ENCODE data around the gene KCTD6.

Gene KCTD6

DNA sequence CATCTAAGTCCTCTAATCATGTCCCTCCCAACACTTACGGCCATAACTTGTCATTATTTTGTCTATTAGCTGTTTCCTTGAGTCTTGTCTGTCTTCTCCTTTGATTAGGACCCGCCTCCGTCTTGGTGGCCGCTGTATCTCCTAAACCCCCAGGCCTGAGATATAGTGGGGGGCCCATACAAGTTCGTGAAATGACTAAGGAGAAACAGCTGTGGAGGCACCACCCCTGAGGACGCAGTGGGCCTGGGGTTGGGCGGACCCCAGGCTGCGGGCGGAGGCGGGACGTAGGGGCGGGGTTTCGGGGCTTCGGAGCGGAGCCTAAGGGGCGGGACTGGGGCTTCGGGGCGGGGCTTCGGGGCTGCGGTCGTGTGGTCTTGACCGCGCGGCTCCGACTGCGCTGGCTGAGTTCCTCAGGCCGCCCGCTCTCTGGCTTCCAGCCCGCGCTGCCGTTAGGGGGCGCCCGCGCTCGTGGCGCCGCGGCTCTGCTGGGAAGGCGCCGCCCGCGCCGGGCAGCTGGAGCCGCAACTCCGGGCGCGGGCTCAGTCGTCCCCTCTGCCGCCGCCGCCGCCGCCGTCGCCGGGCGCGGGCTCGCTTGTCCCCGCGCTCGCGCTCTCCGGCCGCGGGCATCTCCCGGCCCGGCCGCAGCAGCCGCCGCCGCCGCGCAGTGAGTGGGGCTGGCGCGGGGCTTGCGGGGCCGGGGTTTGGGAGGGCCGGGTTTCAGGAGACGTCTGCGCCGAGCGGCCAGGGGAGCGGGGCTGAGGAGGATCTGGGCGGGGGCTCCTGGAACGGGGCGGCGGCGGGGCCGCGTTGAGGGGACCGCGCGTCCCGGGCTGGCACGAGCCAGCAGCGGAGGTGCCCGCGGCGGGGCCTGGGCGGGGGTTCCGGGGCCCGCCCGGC is at the start of gene KCTD6:
Gene KCTD6, plus strand, starts transcription at position 591 of the 897 bp plus-strand sequence. CDS start 6,660 bp downstream, outside the sequence.
- peak; percentile 97 for DNase-seq (ENCODE audit: low read depth, low spot score)

GRCh38 chr3:58452176-58452575 is 39.7 kb upstream of the KCTD6 start:
- no peak for DNase-seq (ENCODE audit: low read depth, low spot score)

- DNase-seq (ENCODE audit: low read depth, low spot score): no peak
These were observed 32.7 kb upstream of the KCTD6 start for GRCh38 chr3:58459160-58459559.

GRCh38 chr3:58462829-58463180 is 29.1 kb upstream of the KCTD6 start:
- no peak for DNase-seq (ENCODE audit: low read depth, low spot score)

DNA sequence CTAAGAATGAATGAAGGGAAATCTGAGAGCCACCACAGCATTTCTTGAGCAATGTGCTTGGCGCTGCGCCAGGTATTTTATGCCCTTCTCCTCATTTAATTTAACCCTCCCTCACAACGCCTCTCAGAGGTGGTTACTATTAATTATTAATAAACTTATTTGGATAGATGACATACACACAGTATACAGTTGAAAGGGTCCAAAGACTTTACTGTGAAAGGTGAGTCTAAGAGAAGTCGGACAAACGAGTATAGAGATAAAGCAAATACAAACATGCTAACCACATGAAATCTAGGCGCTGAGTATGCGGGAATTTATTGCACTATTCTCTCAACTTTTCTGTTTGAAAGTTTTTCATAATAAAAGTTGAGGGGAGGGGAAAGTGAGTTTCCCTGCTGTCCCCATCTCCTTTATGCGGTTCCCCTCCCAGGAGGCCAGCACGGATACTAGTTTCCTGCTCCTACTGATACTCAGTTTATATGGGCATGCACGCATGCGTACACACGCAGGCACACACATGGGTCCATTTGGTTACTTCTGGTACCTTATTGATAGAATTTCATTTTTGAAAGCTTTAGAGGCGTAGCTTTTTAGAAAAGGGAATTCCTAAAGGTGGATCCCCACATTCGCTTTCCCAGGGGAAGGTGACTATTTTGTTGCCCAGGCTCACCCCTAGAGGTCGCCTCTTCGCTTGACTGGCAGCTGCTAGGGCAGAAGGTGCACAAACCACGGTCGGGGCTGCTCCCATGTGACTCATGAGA is 28.5 kb upstream of the KCTD6 start:
- peak; percentile 75 for DNase-seq (ENCODE audit: low read depth, low spot score)

DNA sequence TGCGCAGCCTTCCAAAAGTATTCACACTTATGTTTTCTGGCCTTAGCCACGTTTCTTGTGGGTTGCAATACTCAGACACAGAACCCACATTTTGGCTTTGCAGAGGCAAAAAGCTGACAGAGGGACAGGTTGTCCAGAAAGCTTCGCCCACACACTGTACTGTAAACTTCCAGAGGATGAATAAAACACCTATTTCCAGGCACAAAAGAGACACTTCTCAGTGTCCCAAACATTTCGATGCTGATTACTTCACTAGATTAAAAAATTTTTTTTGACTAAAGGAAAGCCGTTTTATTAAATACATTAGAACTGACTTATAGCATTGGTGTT is 28.0 kb upstream of the KCTD6 start:
- no peak for DNase-seq (ENCODE audit: low read depth, low spot score)

DNA sequence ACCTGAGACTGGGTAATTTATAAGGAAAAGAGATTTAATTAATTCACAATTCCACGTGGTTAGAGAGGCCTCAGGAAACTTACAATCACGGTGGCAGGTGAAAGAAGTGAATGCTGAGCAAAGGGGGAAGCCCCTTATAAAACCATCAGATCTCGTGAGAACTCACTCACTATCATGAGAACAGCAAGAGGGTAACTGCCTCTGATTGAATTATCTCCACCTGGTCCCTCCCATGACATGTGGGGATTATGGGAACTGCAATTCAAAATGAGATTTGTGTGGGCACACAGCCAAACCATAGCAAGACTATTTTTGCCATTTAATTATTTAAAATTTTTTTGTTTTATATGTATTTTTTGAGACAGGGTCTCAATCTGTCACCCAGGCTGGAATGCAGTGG is 27.0 kb upstream of the KCTD6 start:
- no peak for DNase-seq (ENCODE audit: low read depth, low spot score)

- no peak for DNase-seq (ENCODE audit: low read depth, low spot score)
These were observed 24.9 kb upstream of the KCTD6 start for GRCh38 chr3:58466899-58467563.

GRCh38 chr3:58469096-58469495 is 22.8 kb upstream of the KCTD6 start:
- no peak for DNase-seq (ENCODE audit: low read depth, low spot score)

- DNase-seq (ENCODE audit: low read depth, low spot score): no peak
These were observed 21.4 kb upstream of the KCTD6 start for GRCh38 chr3:58470363-58471024.

- peak; percentile 69 for DNase-seq (ENCODE audit: low read depth, low spot score)
These were observed 20.6 kb upstream of the KCTD6 start for GRCh38 chr3:58471025-58471887.

- DNase-seq (ENCODE audit: low read depth, low spot score): no peak
These were observed 18.6 kb upstream of the KCTD6 start for GRCh38 chr3:58473275-58473674.

GRCh38 chr3:58474348-58474911 is 17.5 kb upstream of the KCTD6 start:
- no peak for DNase-seq (ENCODE audit: low read depth, low spot score)

DNA sequence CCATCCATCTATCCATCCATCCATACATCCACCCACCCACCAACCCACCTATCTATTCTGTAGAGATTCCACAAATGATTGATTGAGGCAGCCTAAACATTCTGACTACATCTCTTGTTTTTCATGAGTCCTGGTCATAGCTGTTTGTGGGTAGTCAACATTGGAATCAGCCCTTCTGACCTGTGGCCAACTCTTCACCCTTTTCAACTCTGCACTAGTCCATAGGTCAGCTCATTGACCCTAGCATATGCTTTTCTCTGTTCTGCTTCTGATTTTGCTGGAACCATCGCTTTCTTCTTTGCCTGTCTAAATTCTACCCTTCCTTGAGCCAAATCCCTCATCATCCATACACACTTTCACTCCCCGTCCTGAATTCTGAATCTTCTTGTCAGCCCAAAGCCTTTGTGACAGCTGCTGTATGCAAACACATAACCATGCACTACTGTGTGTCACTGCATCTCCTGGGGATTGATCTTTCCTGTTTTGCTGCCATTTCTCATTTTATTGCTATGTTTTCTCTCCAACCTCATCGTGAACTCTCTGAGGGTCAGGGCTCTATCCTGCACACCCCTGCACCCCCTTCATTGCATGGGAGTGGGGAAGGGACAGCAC is 16.8 kb upstream of the KCTD6 start:
- no peak for DNase-seq (ENCODE audit: low read depth, low spot score)

DNA sequence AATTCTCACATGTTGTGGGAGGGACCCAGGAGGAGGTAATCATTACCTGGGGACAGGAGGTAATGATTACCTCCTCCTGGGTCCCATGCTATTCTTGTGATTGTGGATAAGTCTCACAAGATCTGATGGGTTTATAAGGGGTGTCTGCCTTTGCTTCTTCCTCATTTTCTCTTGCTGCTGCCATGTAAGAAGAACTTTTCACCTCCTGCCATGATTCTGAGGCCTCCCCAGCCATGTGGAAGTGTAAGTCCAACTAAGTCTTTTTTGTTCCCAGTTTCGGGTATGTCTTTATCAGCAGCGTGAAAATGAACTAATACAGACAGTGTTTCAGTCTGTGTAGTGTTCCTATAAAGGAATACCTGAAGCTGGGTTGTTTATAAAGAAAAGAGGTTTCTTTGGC is 13.1 kb upstream of the KCTD6 start:
- no peak for DNase-seq (ENCODE audit: low read depth, low spot score)

DNA sequence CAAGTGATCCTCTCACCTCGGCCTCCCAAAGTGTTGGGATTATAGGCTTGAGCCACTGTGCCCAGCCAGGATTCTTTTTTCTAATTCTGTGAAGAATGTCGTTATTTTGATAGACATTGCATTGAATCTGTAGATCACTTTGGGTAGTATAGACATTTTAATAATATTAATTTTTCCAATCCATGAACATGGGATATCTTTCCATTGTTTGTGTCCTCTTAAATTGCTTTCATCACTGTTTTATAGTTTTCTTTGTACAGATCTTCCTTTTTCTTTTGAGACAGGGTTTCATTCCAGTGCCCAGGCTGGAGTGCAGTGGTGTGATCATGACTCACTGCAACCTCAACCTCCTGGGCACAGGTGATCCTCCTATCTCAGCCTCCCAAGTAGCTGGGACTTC is 11.6 kb upstream of the KCTD6 start:
- DNase-seq (ENCODE audit: low read depth, low spot score): no peak

DNA sequence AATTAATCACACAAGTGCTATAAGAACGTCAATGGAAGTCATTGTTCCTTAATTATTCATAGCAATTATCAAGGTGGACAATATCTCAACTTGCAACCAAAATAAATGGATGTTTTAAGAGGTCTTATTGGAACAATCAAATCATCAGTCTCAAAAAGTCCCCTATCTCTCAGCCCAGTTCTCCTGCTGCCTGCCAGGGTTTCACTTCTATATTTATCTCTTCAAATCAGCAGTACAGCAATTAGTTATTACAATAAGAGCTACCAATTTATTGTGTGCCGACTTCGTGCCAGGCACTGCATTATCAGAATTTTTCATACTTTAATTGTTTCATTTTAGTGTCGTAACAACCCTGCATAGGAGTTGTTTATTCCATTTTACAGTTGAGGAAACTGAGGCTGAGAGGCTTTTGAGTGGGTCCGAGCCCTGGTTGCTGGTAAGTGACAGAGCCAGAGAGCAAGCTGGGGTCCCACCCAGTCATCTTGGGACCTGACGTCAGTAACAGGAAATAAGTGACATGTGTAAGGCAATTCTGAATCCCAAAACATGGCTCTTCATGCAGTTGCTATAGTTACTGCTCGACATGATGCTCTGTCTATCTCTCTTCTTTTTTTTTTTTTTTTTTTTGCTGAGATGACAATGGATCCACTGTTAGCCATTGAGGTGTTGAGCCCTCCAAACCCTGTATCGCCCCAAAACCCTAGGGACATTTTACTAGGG is 8.8 kb upstream of the KCTD6 start:
- DNase-seq (ENCODE audit: low read depth, low spot score): no peak

- no peak for DNase-seq (ENCODE audit: low read depth, low spot score)
These were observed 7.7 kb upstream of the KCTD6 start for GRCh38 chr3:58484045-58484721.

- no peak for DNase-seq (ENCODE audit: low read depth, low spot score)
These were observed 7.2 kb upstream of the KCTD6 start for GRCh38 chr3:58484722-58485069.
